ENCODE results near the gene ABCC9.

Gene ABCC9

DNA sequence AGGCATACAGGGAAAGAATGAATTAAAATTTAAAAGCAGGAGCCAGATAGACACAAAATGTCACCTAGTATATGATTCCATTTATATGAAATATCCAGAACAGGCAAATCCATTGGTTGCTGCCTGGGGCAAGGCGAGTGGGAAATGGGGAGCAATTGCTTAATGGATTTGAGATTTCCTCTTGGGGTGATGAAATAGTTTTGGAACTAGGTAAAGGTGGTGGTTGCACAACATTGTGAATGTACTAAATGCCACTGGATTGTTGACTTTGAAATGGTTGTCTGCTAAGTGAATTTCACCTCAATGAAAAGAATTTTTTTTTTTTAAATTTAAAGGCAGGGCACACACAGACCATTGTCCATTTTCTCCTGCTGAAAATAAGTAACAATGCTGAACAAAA is 61.9 kb downstream of the ABCC9 start:
- H3K27me3 ChIP-seq (ENCODE audit: insufficient read depth, low read length) = no peaks in the 10 kb centered on the region
- no peak overlapping the region for H2AFZ ChIP-seq (ENCODE audit: low read length, unreplicated experiment)
- H3K4me1 ChIP-seq (ENCODE audit: control insufficient read depth, insufficient read depth, low read length, unreplicated experiment) = no peaks in the 10 kb centered on the region
- no peak overlapping the region for H3K4me3 ChIP-seq (ENCODE audit: low read depth, low read length)
- H3K36me3 ChIP-seq (ENCODE audit: insufficient read depth, low read length) = no peaks in the 10 kb centered on the region
- H3K27ac ChIP-seq (ENCODE audit: low read depth, low read length) = no peak overlapping the region
- H3K79me2 ChIP-seq (ENCODE audit: control insufficient read depth, insufficient read depth, low read length, unreplicated experiment) = no peaks in the 10 kb centered on the region

DNA sequence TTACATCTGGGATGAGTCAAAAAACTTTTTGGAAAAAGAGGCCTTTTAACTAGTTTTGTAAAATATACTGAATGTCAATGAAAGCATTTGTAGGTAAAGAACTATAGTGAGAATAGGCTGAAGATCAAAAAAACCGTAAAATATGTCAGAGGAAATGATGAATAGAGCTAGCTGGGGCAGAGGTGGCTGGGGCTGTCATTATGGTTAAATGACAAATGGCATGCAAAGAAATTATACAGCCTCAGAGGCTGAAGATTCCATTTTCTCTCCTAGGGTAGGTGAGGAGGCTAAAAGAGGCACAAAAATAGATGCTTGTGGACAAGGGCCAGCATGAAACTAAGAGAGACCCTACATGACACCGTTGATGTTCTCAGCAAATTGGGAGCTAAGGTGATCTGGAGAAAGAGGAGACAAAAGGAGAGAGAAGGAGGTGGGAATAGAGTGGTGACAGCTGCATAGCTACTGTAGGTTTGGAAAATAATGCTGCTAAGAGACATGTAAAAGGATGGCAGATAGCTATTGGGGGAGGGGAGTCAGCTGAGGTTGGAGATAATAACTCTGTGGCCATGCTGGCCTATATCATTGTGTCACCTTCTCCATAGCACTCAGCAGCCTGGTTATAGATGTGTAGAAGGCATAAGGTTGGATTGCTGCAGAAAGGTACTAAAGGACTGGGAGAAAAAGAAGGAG is 63.8 kb downstream of the ABCC9 start:
- Histone ChIP-seq H3K27me3 (ENCODE audit: insufficient read depth, low read length) (no peaks in the 10 kb centered on the region), H3K79me2 (ENCODE audit: control insufficient read depth, insufficient read depth, low read length, unreplicated experiment) (no peaks in the 10 kb centered on the region), H3K4me1 (ENCODE audit: control insufficient read depth, insufficient read depth, low read length, unreplicated experiment) (no peaks in the 10 kb centered on the region), H3K27ac (ENCODE audit: low read depth, low read length) (no peak overlapping the region), H3K4me3 (ENCODE audit: low read depth, low read length) (no peak overlapping the region), H2AFZ (ENCODE audit: low read length, unreplicated experiment) (no peak overlapping the region), H3K36me3 (ENCODE audit: insufficient read depth, low read length) (peaks cover 8% of the 10 kb centered on the region)

DNA sequence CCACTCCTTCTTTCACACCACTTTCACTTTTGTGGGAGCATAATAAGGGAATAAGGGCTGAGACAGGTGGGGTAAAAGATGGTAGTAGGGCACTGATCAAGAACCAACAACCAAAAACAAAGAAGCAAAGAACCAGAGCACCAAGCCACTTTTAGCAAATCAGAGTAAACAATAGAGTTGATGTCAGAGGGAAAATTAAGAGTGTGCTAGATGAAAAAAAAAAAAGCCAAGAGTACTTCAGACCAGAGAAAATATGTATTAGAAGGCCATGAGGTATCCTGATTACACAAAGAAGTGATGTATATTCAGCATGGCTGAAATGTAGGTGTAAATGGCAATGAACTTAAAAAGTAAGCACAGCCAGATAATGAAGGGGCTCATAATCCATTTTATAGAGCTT is 75.4 kb downstream of the ABCC9 start:
- peaks cover 6% of the 10 kb centered on the region; the same call in 1 of the 2 replicates for H3K36me3 ChIP-seq (ENCODE audit: insufficient read depth, low read length)
- no peak overlapping the region for H3K4me3 ChIP-seq (ENCODE audit: low read depth, low read length)
- no peaks in the 10 kb centered on the region for H3K4me1 ChIP-seq (ENCODE audit: control insufficient read depth, insufficient read depth, low read length, unreplicated experiment)
- H3K79me2 ChIP-seq (ENCODE audit: control insufficient read depth, insufficient read depth, low read length, unreplicated experiment) = no peaks in the 10 kb centered on the region
- H3K27me3 ChIP-seq (ENCODE audit: insufficient read depth, low read length) = no peaks in the 10 kb centered on the region
- no peak overlapping the region for H3K27ac ChIP-seq (ENCODE audit: low read depth, low read length)
- no peak overlapping the region for H2AFZ ChIP-seq (ENCODE audit: low read length, unreplicated experiment)

DNA sequence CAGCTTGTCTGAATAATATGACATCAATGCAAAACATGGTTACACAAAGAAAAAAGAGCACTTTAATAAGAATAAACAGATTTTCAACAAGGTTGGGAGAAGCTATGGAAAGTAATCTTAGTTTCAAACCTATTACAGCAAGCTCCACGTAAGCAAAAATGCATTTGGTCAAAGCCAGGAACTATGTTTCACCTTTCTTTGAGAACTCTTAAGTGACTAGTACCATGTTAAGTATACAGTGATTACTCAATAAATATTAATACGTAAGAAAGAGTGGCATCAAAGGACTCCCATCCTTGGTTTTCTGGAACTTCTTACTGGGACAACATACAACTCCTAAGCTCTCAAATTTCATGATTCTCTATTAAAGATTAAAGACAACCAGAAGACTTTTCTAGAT is 80.7 kb downstream of the ABCC9 start:
- Histone ChIP-seq H3K4me1 (ENCODE audit: control insufficient read depth, insufficient read depth, low read length, unreplicated experiment) (no peaks in the 10 kb centered on the region), H2AFZ (ENCODE audit: low read length, unreplicated experiment) (no peak overlapping the region), H3K27ac (ENCODE audit: low read depth, low read length) (no peak overlapping the region), H3K27me3 (ENCODE audit: insufficient read depth, low read length) (no peaks in the 10 kb centered on the region), H3K4me3 (ENCODE audit: low read depth, low read length) (no peak overlapping the region), H3K36me3 (ENCODE audit: insufficient read depth, low read length) (no peaks in the 10 kb centered on the region), H3K79me2 (ENCODE audit: control insufficient read depth, insufficient read depth, low read length, unreplicated experiment) (no peaks in the 10 kb centered on the region)

DNA sequence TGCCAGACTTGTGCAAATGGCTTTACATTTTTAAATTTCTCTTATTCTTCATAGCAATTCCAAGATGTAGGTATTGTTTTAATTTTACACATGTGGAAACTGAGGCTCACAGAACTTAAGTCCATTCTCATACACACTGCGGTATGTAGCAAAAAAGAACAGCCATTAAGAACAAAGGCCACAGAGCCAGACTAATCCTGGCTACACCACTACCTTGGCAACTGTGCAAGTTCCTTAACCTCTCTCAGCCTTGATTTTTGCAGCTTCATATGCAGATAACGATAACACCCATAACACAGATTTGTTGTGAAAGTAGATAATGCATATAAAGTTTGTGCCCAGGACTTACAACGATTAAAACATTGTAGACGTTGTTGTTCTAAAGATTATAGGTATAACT is 81.1 kb downstream of the ABCC9 start:
- Histone ChIP-seq H3K4me1 (ENCODE audit: control insufficient read depth, insufficient read depth, low read length, unreplicated experiment) (no peaks in the 10 kb centered on the region), H3K27me3 (ENCODE audit: insufficient read depth, low read length) (no peaks in the 10 kb centered on the region), H3K36me3 (ENCODE audit: insufficient read depth, low read length) (no peaks in the 10 kb centered on the region), H3K27ac (ENCODE audit: low read depth, low read length) (no peak overlapping the region), H3K79me2 (ENCODE audit: control insufficient read depth, insufficient read depth, low read length, unreplicated experiment) (no peaks in the 10 kb centered on the region), H2AFZ (ENCODE audit: low read length, unreplicated experiment) (no peak overlapping the region), H3K4me3 (ENCODE audit: low read depth, low read length) (no peak overlapping the region)

DNA sequence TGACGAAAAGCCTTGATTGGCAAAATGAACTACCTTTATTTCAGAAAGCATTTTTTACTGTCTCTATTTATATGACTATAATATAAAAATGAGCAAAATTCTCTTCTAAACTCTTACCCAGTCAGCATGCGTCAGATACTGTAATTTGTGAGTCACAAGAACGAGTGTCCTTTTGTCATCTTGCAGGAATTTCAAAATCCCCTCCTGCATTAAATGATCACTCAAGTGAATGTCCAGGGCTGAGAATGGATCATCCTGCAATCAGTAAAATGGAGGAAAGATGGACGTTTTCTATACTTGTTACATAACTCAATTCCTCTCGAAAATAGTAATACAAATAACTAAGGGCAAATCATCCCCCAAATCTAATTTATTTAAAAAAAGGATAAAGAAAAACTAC is 89.0 kb downstream of the ABCC9 start:
- Histone ChIP-seq H3K4me1 (ENCODE audit: control insufficient read depth, insufficient read depth, low read length, unreplicated experiment) (peaks cover 29% of the 10 kb centered on the region), H2AFZ (ENCODE audit: low read length, unreplicated experiment) (no peak overlapping the region), H3K79me2 (ENCODE audit: control insufficient read depth, insufficient read depth, low read length, unreplicated experiment) (peaks cover 6% of the 10 kb centered on the region), H3K27ac (ENCODE audit: low read depth, low read length) (peak overlapping the region; percentile 71), H3K27me3 (ENCODE audit: insufficient read depth, low read length) (no peaks in the 10 kb centered on the region), H3K36me3 (ENCODE audit: insufficient read depth, low read length) (no peaks in the 10 kb centered on the region), H3K4me3 (ENCODE audit: low read depth, low read length) (peak overlapping the region; percentile 65)

DNA sequence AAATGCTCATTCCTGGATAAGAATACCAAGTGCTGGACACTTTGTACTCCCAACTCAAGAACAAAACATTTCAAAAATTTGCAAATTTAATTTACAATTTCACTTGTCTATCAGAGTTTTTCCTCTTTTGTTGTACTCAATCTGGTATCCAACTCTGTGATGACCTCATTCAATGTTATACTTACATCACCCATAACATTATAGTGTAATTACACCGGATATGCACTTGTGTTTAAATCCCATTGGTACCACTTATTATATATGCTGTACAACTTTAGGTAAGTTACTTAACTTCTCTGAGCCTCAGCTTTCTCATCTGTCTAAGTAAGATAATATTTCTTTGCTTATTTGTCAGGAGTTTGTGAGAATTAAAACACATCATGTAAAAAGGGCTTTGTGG is 90.1 kb downstream of the ABCC9 start:
- peak overlapping the region; percentile 71; the same call in 1 of the 2 replicates for H3K27ac ChIP-seq (ENCODE audit: low read depth, low read length)
- no peaks in the 10 kb centered on the region for H3K36me3 ChIP-seq (ENCODE audit: insufficient read depth, low read length)
- peaks cover 29% of the 10 kb centered on the region for H3K4me1 ChIP-seq (ENCODE audit: control insufficient read depth, insufficient read depth, low read length, unreplicated experiment)
- H3K27me3 ChIP-seq (ENCODE audit: insufficient read depth, low read length) = no peaks in the 10 kb centered on the region
- H2AFZ ChIP-seq (ENCODE audit: low read length, unreplicated experiment) = peak overlapping the region; percentile 34
- H3K79me2 ChIP-seq (ENCODE audit: control insufficient read depth, insufficient read depth, low read length, unreplicated experiment) = peaks cover 6% of the 10 kb centered on the region
- peak overlapping the region; percentile 65 for H3K4me3 ChIP-seq (ENCODE audit: low read depth, low read length)

DNA sequence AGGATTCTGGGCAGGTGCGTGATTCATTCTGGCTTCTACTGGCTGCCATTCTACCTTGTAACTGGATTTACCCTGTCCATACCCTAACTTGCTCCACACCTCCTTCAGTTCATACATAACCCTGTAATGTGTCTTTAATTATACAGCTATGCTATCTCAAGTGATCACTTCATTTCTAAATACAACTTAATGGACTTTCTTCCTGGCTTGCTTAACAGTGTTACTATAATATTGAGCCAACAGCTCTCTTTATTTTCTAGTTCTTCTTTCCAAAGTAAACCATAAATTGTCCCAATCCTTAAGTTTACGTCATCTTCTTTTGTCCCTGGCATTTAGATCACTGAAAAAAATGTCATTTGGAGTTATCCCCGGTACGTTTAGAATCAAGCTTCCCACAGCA is 90.8 kb downstream of the ABCC9 start:
- peaks cover 6% of the 10 kb centered on the region for H3K79me2 ChIP-seq (ENCODE audit: control insufficient read depth, insufficient read depth, low read length, unreplicated experiment)
- peak overlapping the region; percentile 26 for H3K4me3 ChIP-seq (ENCODE audit: low read depth, low read length)
- H3K4me1 ChIP-seq (ENCODE audit: control insufficient read depth, insufficient read depth, low read length, unreplicated experiment) = peaks cover 29% of the 10 kb centered on the region
- no peak overlapping the region for H2AFZ ChIP-seq (ENCODE audit: low read length, unreplicated experiment)
- no peaks in the 10 kb centered on the region for H3K36me3 ChIP-seq (ENCODE audit: insufficient read depth, low read length)
- H3K27me3 ChIP-seq (ENCODE audit: insufficient read depth, low read length) = no peaks in the 10 kb centered on the region
- no peak overlapping the region for H3K27ac ChIP-seq (ENCODE audit: low read depth, low read length)

DNA sequence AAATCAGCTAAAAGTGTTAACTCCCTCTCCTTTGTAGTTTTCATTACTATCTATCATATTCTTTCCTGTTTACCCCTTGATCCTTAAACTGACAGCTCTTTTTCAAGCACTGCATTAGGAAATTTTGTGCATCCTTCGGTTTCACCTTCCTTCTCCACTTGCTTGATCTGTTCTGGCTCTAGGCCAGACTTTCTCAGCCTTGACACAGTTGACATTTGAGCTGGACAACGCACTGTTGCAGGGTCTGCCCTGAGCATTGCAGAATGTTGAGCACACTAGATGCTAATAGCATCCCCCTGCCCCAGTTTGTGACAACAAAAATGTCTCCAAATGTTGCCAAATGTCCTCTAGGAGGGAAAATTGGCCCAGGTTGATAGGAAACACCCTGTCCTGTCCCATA is 91.3 kb downstream of the ABCC9 start:
- Histone ChIP-seq H3K4me1 (ENCODE audit: control insufficient read depth, insufficient read depth, low read length, unreplicated experiment) (peaks cover 29% of the 10 kb centered on the region), H3K27ac (ENCODE audit: low read depth, low read length) (no peak overlapping the region), H3K36me3 (ENCODE audit: insufficient read depth, low read length) (no peaks in the 10 kb centered on the region), H3K79me2 (ENCODE audit: control insufficient read depth, insufficient read depth, low read length, unreplicated experiment) (peaks cover 6% of the 10 kb centered on the region), H2AFZ (ENCODE audit: low read length, unreplicated experiment) (no peak overlapping the region), H3K27me3 (ENCODE audit: insufficient read depth, low read length) (no peaks in the 10 kb centered on the region), H3K4me3 (ENCODE audit: low read depth, low read length) (peak overlapping the region; percentile 26; the same call in 1 of the 2 replicates)

DNA sequence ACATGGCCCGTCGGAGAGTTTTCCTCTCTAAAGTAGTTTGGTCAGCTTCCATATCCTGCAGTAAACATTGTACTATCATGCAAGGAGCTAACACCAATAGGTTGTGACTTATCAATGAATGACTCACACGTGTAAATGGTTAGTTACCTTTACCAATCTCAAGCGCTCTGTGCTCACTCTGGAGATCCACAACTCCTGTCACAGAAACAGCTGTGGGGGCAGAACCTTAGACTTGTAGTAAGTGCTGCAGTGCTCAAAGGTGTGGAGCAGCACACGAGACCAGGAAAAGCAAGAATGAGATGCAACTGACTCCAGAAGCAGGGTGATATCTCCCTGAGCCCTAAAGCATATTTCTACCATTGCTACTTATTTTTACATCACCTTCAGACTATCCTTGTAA is 93.0 kb downstream of the ABCC9 start:
- peaks cover 6% of the 10 kb centered on the region for H3K79me2 ChIP-seq (ENCODE audit: control insufficient read depth, insufficient read depth, low read length, unreplicated experiment)
- peaks cover 2% of the 10 kb centered on the region; the same call in 1 of the 2 replicates for H3K36me3 ChIP-seq (ENCODE audit: insufficient read depth, low read length)
- no peak overlapping the region for H2AFZ ChIP-seq (ENCODE audit: low read length, unreplicated experiment)
- no peak overlapping the region for H3K4me3 ChIP-seq (ENCODE audit: low read depth, low read length)
- H3K27me3 ChIP-seq (ENCODE audit: insufficient read depth, low read length) = no peaks in the 10 kb centered on the region
- H3K4me1 ChIP-seq (ENCODE audit: control insufficient read depth, insufficient read depth, low read length, unreplicated experiment) = peaks cover 19% of the 10 kb centered on the region
- H3K27ac ChIP-seq (ENCODE audit: low read depth, low read length) = no peak overlapping the region

DNA sequence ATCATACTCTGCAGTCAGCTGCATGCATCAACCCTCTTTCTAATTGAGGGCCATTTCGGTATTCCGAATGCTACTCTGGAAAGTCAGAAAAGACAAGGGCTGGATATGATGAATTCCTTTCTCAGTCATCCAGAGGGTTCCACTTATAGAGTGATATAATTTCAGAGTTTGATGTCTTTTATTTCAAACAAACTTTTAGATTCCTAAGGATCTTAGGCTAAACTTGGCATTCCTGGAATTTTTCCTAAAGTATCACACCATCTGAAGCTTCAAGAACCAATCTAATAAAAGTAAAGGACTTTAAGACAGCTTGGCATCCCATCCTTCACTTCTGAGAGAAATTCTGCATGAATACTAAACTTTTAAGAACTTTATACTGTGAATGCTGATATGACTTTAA is 97.4 kb downstream of the ABCC9 start:
- no peak overlapping the region for H3K27ac ChIP-seq (ENCODE audit: low read depth, low read length)
- H3K36me3 ChIP-seq (ENCODE audit: insufficient read depth, low read length) = peaks cover 6% of the 10 kb centered on the region; the same call in 1 of the 2 replicates
- no peaks in the 10 kb centered on the region for H3K4me1 ChIP-seq (ENCODE audit: control insufficient read depth, insufficient read depth, low read length, unreplicated experiment)
- no peak overlapping the region for H3K4me3 ChIP-seq (ENCODE audit: low read depth, low read length)
- H3K79me2 ChIP-seq (ENCODE audit: control insufficient read depth, insufficient read depth, low read length, unreplicated experiment) = no peaks in the 10 kb centered on the region
- H3K27me3 ChIP-seq (ENCODE audit: insufficient read depth, low read length) = no peaks in the 10 kb centered on the region
- H2AFZ ChIP-seq (ENCODE audit: low read length, unreplicated experiment) = no peak overlapping the region

Measured in ACC112 (cell line).